Cerebellar cortex (tissue), 1 donor: ENCODE results near the gene SLC6A13.

Source experiments
- DNase-seq: peaks from one replicate; pipeline ENCODE4 v3.0.0-alpha.2; 2015; ENCODE audit warnings: low spot score

Gene SLC6A13

GRCh38 chr12:177980-178828 is 84.4 kb downstream of the SLC6A13 start:
- DNase-seq = no peak

DNA sequence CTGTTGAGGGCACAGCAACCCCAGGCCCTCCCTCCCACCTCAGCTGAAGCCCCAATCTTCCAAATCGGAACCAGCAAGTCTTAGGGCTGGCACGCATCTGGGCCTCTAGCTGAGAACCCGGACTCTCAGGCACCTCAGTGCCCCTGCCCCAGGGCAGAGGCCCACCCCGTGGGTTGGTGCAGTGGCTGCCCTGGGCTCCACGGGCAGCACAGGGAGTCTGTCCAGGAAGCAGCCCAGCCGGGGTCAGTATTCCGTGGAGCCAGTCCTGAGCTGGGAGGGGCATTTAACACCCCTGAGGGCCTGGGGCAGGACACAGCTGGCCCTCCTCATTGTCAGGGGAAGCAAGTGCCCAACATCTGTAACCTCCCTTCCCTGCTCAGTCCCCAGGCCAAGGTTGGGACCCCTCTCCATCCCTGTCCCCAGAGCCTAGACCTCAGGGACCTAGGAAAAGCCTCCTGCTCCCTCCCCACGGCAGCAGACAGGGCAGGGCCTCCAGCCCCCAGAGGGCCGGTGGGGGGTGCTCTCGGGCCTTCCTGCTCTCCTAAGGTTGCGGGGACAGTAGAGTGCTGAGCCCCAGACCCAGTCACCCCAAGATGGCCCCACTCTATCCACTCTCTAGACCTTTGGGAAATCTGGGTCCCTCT is 85.2 kb downstream of the SLC6A13 start:
- no peak for DNase-seq

- peak; percentile 75 for DNase-seq
These were observed 86.1 kb downstream of the SLC6A13 start for GRCh38 chr12:176321-177181.

DNA sequence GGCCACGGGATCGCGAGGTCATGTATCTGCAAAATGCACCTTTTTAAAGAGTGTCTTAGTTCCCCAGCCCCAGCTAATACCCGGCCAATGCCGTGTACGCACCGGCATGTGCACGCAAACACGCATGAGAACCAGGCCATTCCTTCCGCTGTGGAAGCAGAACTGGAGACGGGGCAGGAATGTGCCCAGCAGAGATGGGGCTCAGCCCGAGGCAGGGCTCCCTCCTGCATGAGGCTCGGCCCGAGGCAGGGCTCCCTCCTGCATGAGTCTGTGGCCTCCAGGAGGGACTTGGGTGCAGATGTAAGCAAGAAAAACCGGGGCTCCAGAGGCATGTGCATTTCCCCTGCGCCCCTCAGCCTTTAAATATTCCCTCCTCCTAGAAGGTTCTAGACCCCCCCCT is 86.9 kb downstream of the SLC6A13 start:
- DNase-seq = no peak

DNA sequence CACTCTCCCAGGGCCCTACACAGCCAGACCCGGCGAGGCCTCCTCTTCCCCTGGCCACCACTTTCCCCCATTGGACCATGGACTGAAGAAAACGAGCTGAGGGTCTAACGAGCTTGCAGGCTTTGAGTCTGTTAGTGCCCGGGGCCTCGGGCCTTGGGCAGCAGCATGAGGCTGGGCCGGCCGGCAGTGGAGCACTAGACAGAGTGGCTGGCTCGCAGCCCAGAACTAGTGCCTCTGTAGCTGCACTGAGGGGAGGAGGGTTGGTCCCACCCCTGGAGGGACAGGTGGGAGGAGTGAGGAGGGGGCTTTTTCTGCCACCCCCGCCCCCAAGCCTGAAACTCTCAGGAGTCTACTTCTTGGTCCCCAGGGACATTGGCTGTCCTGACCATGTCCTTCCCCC is 87.4 kb downstream of the SLC6A13 start:
- no peak for DNase-seq

DNA sequence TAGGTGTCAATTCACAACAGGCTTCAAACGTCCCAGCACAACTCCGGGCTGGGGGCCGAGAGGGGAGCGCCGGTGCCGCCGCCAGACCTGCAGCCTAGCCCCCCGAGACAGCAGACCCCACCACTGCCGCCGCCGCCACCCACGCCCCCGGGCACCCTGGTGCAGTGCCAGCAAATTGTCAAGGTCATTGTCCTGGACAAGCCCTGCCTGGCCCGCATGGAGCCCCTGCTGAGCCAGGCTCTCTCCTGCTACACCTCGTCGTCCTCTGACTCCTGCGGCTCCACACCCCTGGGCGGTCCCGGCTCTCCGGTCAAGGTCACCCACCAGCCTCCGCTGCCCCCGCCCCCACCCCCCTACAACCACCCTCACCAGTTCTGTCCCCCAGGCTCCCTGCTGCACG is 88.0 kb downstream of the SLC6A13 start:
- DNase-seq = no peak

- DNase-seq = no peak
These were observed 88.5 kb downstream of the SLC6A13 start for GRCh38 chr12:174124-174523.

DNA sequence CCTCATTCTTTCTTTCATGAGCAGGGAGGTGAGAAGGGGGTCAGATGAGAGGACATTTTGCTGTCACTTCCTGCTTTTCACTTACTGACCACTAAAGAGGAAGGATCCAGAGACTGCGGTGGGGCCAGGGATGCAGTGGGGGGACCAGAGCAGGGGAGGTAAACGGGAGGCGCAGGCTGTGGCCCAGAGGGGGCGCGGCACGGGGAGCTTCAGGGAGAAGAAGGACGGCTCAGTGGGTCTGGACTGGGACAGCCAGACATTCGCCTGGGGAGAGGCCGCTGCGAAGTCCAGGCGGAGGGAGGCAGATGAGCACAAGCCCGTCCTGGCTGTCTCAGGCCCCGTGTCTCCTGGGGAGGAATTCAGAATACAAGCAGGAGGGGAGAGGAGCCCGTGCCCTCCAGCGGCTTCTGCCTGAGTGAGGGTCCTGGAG is 89.9 kb downstream of the SLC6A13 start:
- no peak for DNase-seq

DNA sequence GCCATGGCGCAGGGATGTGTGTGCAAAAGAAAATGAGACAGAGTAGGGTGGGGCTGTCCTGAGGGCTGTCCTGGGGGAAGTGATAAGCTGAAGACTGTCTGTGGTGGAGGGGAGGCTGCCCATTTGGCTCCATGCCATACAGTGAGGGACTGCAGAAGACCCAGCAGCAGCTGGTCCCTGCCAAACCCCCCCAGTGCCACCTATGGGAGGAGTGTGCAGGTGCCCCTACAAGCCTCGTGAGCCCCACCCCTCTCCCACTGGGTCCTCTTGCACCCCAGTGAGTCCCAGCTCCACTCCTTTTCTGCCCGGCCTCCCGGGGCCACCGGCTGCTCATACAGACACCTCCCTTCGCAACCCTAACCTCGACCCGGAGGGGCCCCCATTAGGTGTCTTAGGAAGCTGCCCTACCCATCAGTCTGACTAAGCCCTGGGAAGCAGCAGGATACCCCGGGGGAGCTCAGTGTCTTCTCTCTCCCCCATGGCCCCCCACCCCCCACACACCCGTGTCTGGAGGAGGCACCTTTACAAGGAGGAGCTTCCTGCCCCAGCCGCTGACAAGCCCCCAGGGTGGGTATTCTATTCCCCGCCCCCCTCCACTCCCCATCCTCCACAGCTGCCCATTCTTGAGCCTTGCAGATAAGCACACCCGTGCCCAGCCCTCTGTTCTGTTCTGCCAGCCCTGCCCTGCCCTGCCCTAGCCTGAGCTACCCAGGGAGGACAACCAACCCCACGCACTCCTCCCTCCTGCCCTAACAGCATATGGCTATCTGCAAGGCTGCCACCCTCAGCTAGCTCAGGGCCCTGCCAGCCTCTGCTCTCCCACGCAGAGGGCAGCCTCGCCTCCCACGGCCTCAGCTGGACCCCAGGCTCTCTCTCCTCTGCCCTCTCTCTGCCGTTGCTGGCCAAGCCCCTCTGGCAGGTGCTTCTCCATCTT is 90.6 kb downstream of the SLC6A13 start:
- no peak for DNase-seq

GRCh38 chr12:171276-171675 is 91.4 kb downstream of the SLC6A13 start:
- no peak for DNase-seq
